NCI-H82 (cell line): ENCODE measurements around the gene PPY.
"Not testable (repeated sequence)": the region's sequence is repeated elsewhere in the genome, so short reads cannot be mapped to it uniquely, and the experiment has no call there.

ENCODE experiments used
- DNase-seq: peaks from one replicate; lab custom pipeline; 2025; lab: John Stamatoyannopoulos, UW

The PPY gene

DNA sequence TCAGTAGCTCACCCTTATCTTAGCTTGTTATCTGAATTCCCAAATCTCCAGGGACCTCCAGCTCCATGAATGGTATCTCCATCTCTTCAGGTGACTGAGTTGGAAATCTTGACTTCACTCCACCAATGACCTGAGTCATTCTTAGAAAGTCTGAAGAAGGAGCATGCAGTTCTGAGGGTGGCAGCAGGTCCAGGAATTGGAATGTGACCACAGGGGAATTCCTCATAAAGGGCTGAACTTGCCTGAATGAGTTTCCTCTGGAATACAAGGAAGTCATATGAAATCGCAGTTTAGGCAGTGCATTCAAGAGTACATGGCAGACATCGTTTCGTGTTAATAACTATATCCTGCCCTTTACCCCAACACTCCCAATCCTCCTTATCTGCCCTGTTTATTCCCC, 24.0 kb upstream of the PPY start:
- no peak for DNase-seq

DNA sequence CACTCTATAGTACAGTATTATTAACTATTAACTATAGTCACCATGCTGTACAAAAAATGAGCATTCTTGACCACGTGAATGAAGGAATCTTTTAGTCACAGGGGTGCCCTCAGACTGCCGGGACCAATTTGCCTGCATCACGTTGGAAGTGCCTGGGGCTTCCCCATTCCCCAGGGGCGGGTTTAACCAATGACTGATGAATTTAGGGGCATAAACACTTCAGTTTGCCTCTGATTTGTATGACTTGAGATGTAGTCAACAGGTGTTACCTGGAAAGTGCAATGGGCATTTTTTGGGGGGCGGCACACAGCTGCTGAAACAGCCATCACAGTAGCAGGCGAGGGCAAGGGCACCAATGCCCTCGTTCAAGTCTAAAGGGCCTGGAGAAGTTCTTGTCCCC, 20.2 kb upstream of the PPY start:
- no peak for DNase-seq

DNA sequence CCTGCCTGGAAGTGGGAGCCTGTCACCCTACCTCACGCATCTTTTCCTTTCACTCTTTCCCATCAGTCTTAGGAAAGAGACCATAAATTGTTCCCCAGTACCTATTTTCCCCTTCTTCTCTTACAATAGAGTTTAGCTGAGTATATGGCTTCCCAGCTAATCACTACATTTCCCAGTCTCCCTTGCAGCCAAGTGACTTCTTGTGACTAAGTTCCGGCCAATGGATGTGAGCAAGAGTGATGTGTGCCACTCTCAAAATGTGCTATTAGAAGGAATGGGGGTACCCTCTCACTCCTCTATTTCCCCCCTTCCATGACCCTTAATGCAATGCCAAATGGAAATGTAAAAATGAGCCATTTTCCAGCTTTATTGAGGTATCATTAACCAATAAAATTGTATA, 19.7 kb upstream of the PPY start:
- DNase-seq: no peak

DNA sequence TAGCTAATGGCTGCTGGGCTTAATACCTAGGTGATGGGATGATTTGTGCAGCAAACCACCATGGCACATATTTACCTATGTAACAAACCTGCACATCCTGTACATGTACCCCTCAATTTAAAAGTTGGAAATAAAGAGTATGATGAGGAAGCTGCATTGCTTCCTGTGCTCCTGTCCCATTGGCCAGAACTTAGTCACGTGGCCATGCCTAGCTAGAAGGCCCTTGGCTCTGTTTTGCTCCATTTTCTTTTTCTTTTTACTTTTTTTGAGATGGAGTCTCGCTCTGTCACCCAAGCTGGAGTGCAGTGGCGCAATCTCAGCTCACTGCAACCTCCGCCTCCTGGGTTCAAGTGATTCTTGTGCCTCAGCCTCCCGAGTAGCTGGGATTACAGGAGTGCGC, 19.0 kb upstream of the PPY start:
- DNase-seq: not testable (repeated sequence)

DNA sequence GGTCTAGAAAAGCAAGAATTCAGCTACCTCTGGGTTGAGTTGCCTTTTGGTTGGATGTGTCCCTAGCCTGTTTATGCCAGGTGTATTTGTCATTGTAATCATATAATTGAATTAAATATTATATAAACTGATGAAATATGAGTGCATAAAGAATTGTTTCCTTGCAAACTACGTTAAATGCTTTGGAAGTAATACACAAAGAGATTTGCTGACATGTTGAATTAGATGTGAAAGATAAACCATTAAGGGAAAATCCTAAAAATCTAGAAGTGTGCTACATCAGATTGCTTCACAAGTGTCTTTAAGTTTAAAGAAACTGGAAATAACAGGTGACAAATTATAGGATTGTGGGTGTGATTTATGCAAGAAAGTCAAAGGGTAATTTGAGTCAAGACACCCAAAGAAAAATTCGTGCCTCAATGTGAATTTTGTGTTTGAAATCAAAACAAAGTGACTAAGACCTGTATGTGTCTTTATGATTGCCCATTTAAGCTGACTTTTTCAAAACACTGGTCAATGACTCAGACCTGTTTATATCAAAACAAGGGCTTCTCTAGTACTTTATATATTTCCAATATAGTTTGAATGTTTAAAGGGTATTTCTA, 16.6 kb upstream of the PPY start:
- no peak for DNase-seq

DNA sequence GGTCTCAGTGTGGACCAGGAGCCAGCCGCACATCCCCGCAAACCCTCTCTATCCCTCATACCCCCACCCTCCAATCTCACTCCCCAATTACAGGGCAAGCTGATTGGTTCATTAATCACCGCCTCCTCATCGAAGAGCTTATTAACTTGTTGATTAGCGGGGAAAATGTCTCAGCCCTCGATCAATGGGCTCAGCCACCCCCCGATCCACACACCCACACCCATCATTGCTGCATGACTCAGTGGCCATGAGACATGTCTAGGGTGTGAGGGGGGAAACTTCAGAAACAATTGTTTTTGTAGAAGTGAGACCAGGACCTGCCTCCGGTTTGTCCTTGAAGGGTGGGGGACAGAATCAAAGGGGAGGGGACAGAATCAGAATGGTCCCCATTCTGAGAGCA, 13.9 kb upstream of the PPY start:
- no peak for DNase-seq

DNA sequence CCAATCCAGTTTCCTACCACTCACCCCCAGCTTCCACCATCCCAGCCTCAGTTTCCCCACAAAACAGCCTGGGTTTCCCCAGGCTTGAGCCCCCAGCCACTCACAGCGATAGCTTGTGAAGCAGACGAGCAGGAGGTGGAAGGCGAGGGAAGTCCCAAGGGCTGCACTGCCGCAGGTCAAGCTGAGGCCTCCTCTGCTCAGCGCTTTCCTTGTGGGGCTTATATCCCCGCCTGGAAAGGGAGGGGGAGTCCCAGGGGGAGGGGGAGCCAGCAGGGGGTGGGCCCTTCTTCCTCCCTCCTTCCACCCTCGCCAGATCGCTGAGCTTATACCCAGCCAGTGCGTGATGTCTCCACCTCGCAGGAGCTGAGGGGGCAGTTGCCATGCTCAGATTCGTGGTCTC, 11.5 kb upstream of the PPY start, which contains the start of gene PYY:
TSS of gene PYY (minus strand) at position 195 of the 400 bp plus-strand sequence. CDS start 457 bp downstream, outside the sequence.
- peak; percentile 74 for DNase-seq

DNA sequence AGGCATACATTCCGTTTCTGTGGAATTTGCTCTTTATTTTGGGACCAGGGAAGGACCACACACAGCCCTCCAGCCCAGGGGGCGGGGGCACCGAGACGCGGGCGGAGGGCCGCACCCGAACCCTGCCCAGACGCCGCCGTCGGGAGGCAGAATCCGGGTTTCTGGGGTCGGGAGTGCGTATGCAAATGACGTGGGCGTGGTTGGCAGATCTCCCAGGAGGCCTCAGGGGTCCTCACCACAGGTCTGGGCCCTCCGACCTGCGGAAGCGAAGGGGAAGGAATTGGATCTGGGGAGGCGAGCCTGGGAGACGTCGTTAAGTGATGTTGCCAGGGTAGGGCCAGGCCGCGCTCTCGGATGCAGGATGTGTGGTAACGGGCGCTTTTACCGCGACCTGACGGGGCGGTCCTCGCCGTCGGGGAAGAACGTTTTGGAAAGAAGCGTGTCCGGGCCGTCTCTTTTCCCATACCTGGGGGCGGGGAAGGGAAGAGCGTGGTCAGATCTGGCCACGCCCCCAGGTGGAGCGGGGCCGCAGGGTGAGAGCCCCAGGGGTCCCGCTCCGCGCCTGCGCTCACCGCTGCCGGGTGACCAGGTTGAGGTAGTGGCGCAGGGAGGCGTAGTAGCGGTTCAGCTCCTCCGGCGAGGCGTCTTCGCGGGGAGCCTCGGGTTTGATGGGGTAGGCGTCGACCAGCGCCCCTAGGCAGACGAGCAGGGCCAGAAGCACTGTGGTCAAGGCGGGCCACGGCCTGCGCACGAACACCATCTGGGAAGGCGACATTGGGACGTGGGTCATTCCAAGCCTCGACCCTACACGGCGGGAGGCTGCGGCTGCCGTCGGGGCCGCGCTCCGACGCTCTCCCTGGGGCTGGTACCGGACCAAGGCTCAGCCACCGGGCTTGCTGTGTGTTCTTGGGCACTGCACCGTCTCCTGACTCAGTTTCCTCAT, 10.7 kb upstream of the PPY start:
- DNase-seq: peak; percentile 90

DNA sequence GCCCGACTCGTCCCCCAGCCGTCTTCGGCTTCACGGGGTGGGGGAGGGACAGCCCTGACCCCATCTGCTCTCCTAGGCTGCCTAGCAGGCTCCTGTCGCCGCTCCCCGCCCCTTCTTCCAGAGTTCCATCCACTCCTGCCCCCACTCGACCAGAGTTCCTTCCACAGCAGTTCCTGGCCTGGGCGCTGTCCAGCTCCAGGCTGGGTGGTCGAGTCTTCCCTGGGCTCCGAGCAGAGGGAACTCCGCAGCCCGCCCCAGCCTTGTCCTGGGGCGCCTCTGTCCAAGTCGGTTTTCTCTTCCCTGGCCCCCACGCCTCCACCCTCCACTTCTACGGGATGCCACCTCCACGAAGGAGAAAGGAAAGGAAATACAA, 10.1 kb upstream of the PPY start:
- DNase-seq: peak; percentile 88

DNA sequence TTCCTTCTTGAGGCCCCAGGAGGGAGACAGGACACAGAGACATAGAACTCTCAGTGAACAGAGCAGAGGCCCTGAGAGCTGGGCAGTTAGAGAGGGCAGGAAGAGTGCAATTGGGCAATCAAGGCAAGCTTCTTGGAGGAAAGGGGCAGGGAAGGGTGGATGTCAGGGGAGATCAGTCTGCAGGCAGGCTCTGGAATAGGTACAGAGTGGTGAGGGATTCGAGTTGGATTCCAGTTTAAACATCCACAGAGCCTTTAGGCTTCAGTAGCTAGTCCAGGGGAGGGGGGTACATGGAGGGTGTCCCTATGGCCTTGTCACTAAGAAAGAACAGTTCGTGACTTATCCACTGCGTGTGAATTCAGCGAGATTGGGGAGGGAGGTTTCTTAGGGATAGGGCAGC, 9.5 kb upstream of the PPY start:
- DNase-seq: no peak

DNA sequence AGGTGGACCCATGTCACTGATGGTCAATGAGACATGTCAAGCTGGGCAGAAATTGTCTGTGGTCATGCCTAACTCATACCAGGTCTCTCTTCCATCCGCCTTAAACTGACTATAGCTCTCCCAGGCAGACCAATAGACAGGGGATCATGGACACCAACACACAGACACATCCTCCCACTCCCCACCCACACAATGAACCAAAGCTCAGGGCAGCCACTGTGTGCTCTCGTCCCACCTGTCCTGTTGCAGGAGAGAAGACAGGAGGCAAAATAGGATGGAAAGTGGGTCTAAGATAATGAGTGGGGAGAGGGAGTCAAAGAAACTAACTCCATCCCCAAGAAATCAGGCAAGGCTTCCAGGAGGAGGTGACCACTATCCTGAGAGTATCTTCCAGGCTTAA, 8.3 kb upstream of the PPY start:
- no peak for DNase-seq

DNA sequence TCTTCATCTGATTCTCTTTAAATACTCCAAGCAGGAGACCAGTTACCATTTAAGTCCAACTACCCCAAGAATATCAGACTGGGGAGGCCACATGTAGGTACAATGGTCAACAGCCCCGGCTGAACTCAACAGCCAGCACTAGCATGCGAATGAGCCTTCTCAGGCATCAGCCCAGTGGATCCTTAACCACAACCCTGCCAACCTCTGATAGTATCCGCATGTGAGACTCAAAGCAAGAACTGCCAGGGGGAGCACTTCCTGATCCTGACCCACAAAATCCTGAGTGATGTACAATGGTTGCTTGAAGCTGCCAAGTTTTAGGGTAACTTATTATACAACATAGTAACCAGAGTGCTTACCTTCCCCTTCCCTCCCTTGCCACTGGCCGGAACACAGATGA, 7.5 kb upstream of the PPY start:
- DNase-seq: no peak

DNA sequence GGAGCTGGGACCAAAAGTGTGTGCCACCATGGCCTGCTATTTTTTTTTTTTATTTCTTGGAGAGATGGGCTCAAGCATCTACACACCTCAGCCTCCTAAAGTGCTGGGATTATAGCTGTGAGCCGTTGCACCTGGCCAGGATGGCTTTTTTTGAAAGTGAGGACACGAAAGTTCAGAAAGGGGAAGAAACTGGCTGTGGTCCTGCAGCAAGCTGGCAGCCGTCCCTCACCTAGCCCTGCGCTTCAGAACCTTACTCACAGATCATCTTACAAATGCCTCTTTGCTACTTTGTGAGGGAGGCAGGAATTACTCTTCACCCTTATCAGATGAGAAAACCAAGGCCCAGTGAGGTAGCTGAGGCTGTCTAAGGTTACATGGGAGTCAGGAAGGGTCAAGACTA, 4.5 kb upstream of the PPY start:
- no peak for DNase-seq

DNA sequence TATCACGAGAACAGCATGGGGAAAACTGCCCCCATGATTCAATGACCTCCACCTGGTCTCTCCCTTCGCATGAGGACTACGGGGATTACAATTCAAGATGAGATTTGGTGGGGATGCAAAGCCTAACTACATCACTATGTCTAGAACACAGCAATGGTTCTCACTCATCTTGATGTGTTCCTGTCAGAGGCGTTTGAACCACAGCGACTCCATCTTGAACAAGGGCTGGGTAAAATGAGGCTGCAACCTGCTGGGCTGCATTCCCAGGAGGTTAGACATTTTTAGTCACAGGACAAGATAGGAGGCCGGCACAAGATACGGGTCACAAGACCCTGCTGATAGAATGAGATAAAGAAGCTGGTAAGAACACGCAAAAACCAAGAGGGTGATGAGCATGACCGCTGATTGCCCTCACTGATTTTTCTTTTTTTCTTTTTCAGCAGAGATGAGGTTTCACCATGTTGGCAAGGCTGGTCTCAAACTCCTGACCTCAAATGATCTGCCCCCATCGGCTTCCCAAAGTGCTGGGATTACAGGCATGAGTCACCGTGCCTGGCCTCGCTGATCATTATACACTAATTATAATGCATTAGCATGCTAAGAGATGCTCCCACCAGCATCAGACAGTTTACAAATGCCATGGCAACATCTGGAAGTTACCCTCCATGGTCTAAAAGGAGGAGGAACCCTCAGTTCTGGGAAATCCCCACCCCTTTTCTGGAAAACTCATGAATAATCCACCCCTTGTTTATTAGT, 3.0 kb upstream of the PPY start:
- no peak for DNase-seq

DNA sequence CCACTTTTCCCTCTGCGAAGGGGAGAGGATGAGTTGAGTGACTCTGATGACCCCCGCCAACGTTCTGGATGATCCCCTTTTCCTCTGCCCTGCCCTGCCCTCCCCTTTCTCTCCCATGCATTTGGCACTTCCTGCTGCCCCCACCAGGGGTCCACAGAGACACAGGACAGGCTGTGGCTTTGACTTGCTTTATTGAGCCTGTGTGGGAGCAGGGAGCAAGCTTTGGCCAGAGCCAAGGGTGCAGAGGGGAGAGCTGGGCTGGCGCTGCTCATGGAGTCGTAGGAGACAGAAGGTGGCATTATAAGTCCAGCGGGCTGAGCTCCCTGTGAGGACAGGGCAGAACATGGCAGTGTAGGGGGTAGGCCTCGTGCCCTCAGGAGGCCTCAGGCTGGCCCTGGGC, 1.6 kb downstream of the PPY start:
- peak; percentile 87 for DNase-seq

DNA sequence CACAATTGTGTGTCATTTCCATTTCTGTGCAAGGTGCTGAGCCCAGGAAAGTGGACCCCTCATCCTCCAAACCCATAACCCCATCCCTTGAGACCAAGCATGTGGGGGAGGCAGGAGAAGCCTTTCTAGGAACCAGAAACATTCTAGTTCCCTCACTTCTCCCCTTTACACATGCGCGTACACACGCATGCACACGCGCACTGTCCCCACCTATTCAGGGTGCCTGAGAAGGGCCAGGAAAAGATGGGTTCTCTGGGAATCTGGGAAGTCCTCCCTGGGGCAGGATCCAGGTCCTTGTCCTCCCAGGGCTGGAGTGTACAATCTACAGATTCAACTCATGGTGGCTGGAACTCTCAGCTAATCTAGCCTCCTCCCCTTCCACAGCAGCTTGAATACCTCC, 2.4 kb downstream of the PPY start:
- no peak for DNase-seq

DNA sequence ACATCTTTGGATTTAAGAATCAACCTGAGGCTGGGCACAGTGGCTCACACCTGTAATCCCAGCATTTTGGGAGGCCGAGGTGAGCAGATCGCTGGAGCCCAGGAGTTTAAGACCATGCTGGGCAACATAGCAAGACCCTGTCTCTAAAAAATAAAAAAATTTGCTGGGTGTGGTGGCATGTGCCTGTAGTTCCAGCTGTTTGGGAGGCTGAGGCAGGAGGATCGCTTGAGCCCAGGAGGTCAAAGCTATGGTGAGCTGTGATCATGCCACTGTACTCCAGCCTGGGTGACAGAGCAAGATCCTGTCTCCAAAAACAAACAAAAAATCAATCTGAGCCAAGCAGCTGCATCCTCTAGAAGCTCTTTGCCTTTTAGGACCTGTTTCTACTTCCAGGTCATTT, 2.8 kb downstream of the PPY start:
- not testable (repeated sequence) for DNase-seq

DNA sequence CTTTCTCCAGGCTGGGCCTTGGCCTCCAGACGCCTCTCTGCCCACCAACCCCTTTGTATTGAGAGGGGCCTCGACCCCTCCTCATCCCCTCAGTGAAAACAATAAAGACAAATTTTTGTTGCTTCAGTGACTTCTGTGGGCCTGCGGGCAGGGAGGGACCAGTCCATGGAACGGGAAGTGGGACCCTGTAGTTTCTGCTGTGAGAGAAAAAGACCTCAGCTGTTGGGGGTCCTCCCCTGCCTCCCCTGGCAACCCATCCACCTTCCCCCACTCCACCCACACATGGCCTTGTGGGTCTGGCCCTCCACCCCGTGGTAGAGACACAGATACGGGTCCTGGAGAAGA, 3.5 kb downstream of the PPY start:
- DNase-seq: no peak

DNA sequence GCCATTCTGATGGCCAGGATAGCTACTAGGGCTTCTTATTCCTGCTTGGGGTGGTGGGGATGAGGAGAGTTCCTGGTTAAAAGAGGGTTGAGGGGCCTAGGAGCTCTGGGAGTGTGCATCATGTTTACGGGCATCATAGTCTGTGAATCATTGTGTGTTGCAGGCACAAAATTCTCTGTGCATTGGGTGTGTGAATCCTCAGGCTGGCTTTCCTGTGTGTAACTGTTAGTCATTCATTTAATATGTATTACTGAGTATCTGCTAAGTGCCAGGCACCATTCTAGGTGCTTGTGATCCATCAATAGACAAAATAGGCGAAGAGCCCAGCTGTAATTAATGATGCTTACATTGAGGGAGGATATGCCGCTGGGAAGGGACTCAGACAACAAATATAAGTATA, 5.8 kb downstream of the PPY start:
- no peak for DNase-seq

DNA sequence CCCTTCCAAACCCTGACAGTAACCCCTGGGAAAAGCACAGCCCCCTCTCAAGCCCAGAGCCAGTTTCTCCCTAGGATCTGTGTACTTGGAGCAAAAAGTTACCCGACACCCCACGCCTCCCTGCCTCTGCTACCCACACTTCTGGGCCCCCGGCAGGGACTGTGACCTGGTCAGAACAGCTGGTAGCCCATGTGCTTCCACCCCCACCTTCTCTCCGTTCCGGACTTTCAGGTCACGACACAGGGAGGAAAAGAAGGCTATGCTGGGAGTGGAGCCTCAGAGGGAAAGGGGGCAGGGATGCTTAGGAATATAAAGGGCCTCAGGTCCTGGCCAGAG, 6.4 kb downstream of the PPY start:
- no peak for DNase-seq

DNA sequence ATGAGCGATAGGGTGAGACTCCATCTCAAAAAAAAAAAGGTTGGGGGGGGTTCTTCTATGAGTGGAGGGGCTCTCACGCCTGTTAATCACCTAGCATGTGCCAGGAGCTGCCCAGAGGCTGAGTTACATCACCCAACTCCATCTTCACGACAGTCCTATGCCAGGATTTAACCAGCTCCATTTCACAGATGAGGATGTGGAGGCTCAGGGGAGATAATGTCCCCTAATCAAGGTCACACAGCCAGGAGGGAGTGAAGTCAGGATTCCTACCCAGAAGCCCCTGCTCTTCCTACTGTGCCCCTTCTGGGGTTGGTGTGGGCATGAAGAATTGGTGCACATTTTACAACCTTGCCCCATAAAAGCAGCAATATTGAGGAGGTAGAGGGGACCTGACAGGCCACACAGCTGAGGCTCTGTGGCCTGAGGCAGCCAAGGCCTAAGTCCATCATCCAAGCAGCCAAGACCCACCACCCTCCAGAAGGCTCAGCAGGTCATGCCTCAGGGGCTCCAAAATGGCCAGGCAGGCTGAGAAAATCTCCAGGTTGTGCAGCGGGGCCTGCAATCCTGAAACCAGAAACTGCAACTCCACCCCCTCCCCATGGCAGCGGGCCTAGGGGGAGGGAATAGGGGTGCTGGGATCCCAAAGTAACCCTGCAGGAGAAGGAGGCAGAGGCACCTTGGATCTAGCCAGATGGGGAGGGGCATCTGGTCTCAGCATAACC, 6.9 kb downstream of the PPY start:
- no peak for DNase-seq

DNA sequence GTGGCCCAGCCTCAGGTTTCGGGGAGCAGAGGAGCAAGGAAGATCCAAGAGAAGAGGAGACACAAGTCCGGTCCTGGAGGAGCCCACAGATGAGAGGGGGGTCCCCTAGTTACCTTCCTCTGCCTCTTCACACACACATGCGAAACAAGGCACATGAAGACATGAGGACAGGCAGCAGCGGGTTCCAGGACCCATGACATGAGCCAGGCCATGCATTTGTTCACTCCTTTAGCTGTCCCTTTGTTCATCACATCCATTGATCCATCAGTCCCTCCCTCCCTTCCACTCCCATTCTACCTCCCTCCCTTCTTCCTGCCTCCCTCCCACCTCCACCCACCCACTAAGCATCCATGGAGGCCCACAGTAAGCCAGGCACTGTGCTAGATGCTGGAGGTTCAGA, 9.4 kb downstream of the PPY start:
- DNase-seq: no peak

DNA sequence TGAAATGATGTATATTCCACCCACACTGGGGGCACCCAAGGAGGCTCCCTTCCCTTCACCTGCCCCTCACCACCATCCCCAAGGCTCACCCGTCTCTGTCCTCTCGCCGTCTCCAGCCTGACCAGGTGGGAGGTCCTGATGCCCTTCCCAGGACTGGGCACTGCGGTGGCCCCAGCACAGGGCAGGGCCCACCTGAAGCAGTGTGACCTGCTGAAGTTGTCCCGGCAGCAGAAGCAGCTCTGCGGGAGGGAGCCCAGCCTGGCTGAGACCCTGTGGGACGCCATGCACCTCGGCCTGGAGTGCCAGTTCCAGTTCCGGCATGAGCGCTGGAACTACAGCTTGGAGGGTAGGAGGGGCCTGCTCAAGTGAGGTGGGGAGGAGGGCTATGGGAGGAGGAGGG, 9.9 kb downstream of the PPY start:
- DNase-seq: no peak
